GM19438 (cell line): ENCODE measurements around the gene SPINK14.

Experiments
- ATAC-seq: cut with Tn5 transposase; IDR thresholded peaks from one replicate; pipeline ENCODE4 v1.9.1; 2021; ENCODE audit warnings: low read depth; ENCODE audit not compliant: unreplicated experiment

Gene SPINK14

GRCh38 chr5:148168246-148168645 lies at the start of gene SPINK14:
TSS of gene SPINK14 (plus strand) at chr5:148168546. CDS start at chr5:148169733, 1,187 bp downstream.
- ATAC-seq: no peak

GRCh38 chr5:148120317-148120716 lies 48.0 kb upstream of the SPINK14 start:
- ATAC-seq: no peak

- no peak for ATAC-seq
Measured at GRCh38 chr5:148125641-148126040, 42.7 kb upstream of the SPINK14 start.

GRCh38 chr5:148135091-148136048 lies 33.0 kb upstream of the SPINK14 start:
- ATAC-seq: no peak

- no peak for ATAC-seq
Measured at GRCh38 chr5:148140846-148141245, 27.5 kb upstream of the SPINK14 start.

GRCh38 chr5:148141645-148142044 lies 26.7 kb upstream of the SPINK14 start:
- no peak for ATAC-seq

- no peak for ATAC-seq
Measured at GRCh38 chr5:148145916-148146315, 22.4 kb upstream of the SPINK14 start.

GRCh38 chr5:148146487-148146886 lies 21.9 kb upstream of the SPINK14 start:
- no peak for ATAC-seq

GRCh38 chr5:148147415-148147814 lies 20.9 kb upstream of the SPINK14 start:
- no peak for ATAC-seq

GRCh38 chr5:148151872-148152271 lies 16.5 kb upstream of the SPINK14 start:
- ATAC-seq: no peak

- ATAC-seq: no peak
Measured at GRCh38 chr5:148152781-148153180, 15.6 kb upstream of the SPINK14 start.

GRCh38 chr5:148156609-148157008 lies 11.7 kb upstream of the SPINK14 start:
- no peak for ATAC-seq

GRCh38 chr5:148162038-148162437 lies 6.3 kb upstream of the SPINK14 start:
- no peak for ATAC-seq

- ATAC-seq: no peak
Measured at GRCh38 chr5:148163345-148163744, 5.0 kb upstream of the SPINK14 start.

- no peak for ATAC-seq
Measured at GRCh38 chr5:148166550-148167283, 1.6 kb upstream of the SPINK14 start.

GRCh38 chr5:148172377-148172776 lies 4.0 kb downstream of the SPINK14 start:
- ATAC-seq: no peak

- ATAC-seq: no peak
Measured at GRCh38 chr5:148176480-148176879, 8.1 kb downstream of the SPINK14 start.

- ATAC-seq: no peak
Measured at GRCh38 chr5:148177207-148177606, 8.9 kb downstream of the SPINK14 start.

- no peak for ATAC-seq
Measured at GRCh38 chr5:148179234-148179824, 11.0 kb downstream of the SPINK14 start.

- ATAC-seq: no peak
Measured at GRCh38 chr5:148186248-148187003, 18.1 kb downstream of the SPINK14 start.
